SK-N-SH (cell line): ENCODE results near the gene MB. TPM values are rescaled to one million over a fixed set of nuclear protein-coding genes. Genes with fewer than 3 reads are reported as not detected.

Source experiments
- CTCF ChIA-PET: fragments of 300-600, 350-600 bp; formaldehyde crosslinking; extraction: SDS; loops from one replicate; lab custom pipeline; 2021; lab: Yijun Ruan, JAX
- POLR2A ChIA-PET: fragments of 350-600 bp; sonication (Branson Sonifier 250); formaldehyde crosslinking; extraction: SDS; loops from one replicate; lab custom pipeline; 2020; ENCODE audit warnings: antibody characterized with exemption, inconsistent platforms; lab: Yijun Ruan, JAX
- DNase-seq: peaks from one replicate; pipeline ENCODE4 v3.0.0; 2012
- H2AFZ ChIP-seq: fragments of 200-600 bp; sonication (generic); 2 replicates; pipeline ENCODE4 v1.8.1; 2016; ENCODE audit warnings: antibody characterized with exemption, mild to moderate bottlenecking, low read depth
- H3F3A ChIP-seq: fragments of 200-600 bp; sonication (generic); replicated peaks from 2 replicates; pipeline ENCODE3; 2016; ENCODE audit warnings: antibody characterized with exemption, mild to moderate bottlenecking; ENCODE audit not compliant: insufficient read depth
- H3K27ac ChIP-seq, 2 experiments: fragments of 200-500 bp in 1 of 2; fragments of 200-600 bp in 1 of 2; sonication (Bioruptor generic) in 1 of 2; sonication (generic), shearing (Covaris generic) in 1 of 2; 2 replicates each; pipeline versions ENCODE4 v1.5.1 to v1.6.1; 2014 to 2016; ENCODE audit warnings: low read depth in 2 of 2, inconsistent platforms in 1 of 2, low read length in 1 of 2, mild to moderate bottlenecking in 1 of 2, mixed read lengths in 1 of 2
- H3K27me3 ChIP-seq: fragments of 200-600 bp; sonication (generic), shearing (Covaris generic); 2 replicates; pipeline ENCODE4 v1.6.1; 2016; ENCODE audit warnings: mixed run types; ENCODE audit not compliant: insufficient read depth
- H3K36me3 ChIP-seq, 2 experiments: fragments of 200-500 bp in 1 of 2; fragments of 200-600 bp in 1 of 2; sonication (Bioruptor generic) in 1 of 2; sonication (generic) in 1 of 2; replicated peaks in 1 of 2; 2 replicates each; pipeline versions ENCODE3 to v1.5.1; 2014 to 2016; ENCODE audit warnings: low read length in 1 of 2, mild to moderate bottlenecking in 1 of 2; ENCODE audit not compliant: insufficient read depth in 2 of 2, control insufficient read depth in 1 of 2
- H3K4me1 ChIP-seq, 2 experiments: fragments of 200-500 bp in 1 of 2; fragments of 200-600 bp in 1 of 2; sonication (Bioruptor generic) in 1 of 2; sonication (generic), shearing (Covaris generic) in 1 of 2; 2 replicates each; pipeline versions ENCODE4 v1.5.1 to v1.6.1; 2014 to 2016; ENCODE audit warnings: low read depth in 1 of 2, low read length in 1 of 2, mixed run types in 1 of 2; ENCODE audit not compliant: insufficient read depth in 2 of 2, control insufficient read depth in 1 of 2
- H3K4me2 ChIP-seq: fragments of 200-600 bp; sonication (generic), shearing (Covaris generic); 2 replicates; pipeline ENCODE4 v1.6.1; 2017; ENCODE audit warnings: mixed run types
- H3K4me3 ChIP-seq, 2 experiments: fragments of 200-500 bp in 1 of 2; fragments of 200-600 bp in 1 of 2; sonication (Bioruptor generic) in 1 of 2; sonication (generic), shearing (Covaris generic) in 1 of 2; 2 replicates each; pipeline versions ENCODE4 v1.5.1 to v1.8.1; 2014 to 2016; ENCODE audit warnings: low read depth in 2 of 2, inconsistent platforms in 1 of 2, low read length in 1 of 2, mild to moderate bottlenecking in 1 of 2, mixed read lengths in 1 of 2, moderate library complexity in 1 of 2
- H3K79me2 ChIP-seq: fragments of 200-600 bp; sonication (generic); 2 replicates; pipeline ENCODE4 v1.8.1; 2017; ENCODE audit warnings: mild to moderate bottlenecking; ENCODE audit not compliant: insufficient read depth
- H3K9ac ChIP-seq: fragments of 200-600 bp; sonication (generic); 2 replicates; pipeline ENCODE4 v1.6.1; 2017; ENCODE audit warnings: mixed run types
- H3K9me2 ChIP-seq: fragments of 200-600 bp; sonication (generic); 2 replicates; pipeline ENCODE4 v1.6.1; 2017; ENCODE audit warnings: mixed run types
- H3K9me3 ChIP-seq: fragments of 200-600 bp; sonication (generic); 2 replicates; pipeline ENCODE4 v1.6.1; 2017; ENCODE audit warnings: mixed run types, mild to moderate bottlenecking, moderate library complexity
- H4K20me1 ChIP-seq: fragments of 200-600 bp; sonication (generic); 2 replicates; pipeline ENCODE4 v1.6.1; 2017; ENCODE audit warnings: mild to moderate bottlenecking, mixed run types; ENCODE audit not compliant: insufficient read depth
- FOSL2 ChIP-seq: IDR thresholded peaks from 2 replicates; pipeline ENCODE4 v1.4.0; 2012; ENCODE audit warnings: low read depth, mild to moderate bottlenecking, moderate library complexity, borderline replicate concordance
- FOXM1 ChIP-seq: IDR thresholded peaks from 2 replicates; pipeline ENCODE4 v1.4.0; 2012; ENCODE audit warnings: low read depth, mild to moderate bottlenecking
- GABPA ChIP-seq: IDR thresholded peaks from 2 replicates; pipeline ENCODE4 v1.4.0; 2012; ENCODE audit warnings: low read depth, mild to moderate bottlenecking
- MAX ChIP-seq: IDR thresholded peaks from 2 replicates; pipeline ENCODE4 v1.4.0; 2012; ENCODE audit warnings: low read depth
- NRF1 ChIP-seq: IDR thresholded peaks from 2 replicates; pipeline ENCODE4 v1.6.1; 2012; ENCODE audit warnings: low read depth, mild to moderate bottlenecking, low read length
- POLR2AphosphoS5 ChIP-seq: IDR thresholded peaks from 2 replicates; pipeline ENCODE4 v1.6.1; 2012; ENCODE audit warnings: low read depth, low read length
- RAD21 ChIP-seq: IDR thresholded peaks from 2 replicates; pipeline ENCODE4 v1.6.1; 2012; ENCODE audit warnings: mild to moderate bottlenecking, low read length
- RFX5 ChIP-seq: IDR thresholded peaks from 2 replicates; pipeline ENCODE4 v1.6.1; 2012; ENCODE audit warnings: mild to moderate bottlenecking, improper control_type of control experiment, low read length
- TEAD4 ChIP-seq: IDR thresholded peaks from 2 replicates; pipeline ENCODE4 v1.4.0; 2012; ENCODE audit warnings: mild to moderate bottlenecking, borderline replicate concordance; ENCODE audit not compliant: insufficient read depth
- USF2 ChIP-seq: fragments of 150-350 bp; IDR thresholded peaks from 2 replicates; pipeline ENCODE4 v1.6.1; 2017; ENCODE audit warnings: antibody characterized with exemption, low read length, low read depth, borderline replicate concordance
- ZBTB33 ChIP-seq: IDR thresholded peaks from 2 replicates; pipeline ENCODE4 v1.4.0; 2012; ENCODE audit warnings: low read depth, borderline replicate concordance
- WGBS: methylation state at CpG from one replicate; pipeline ENCODE4 v1.1.6; 2017; ENCODE audit warnings: low lambda C conversion rate; 5-methylcytosine and 5-hydroxymethylcytosine counted together
- polyA plus RNA-seq, 3 experiments: library from polyadenylated mRNA; depleted of rRNA; stranded (reverse); fragments of >200 nt; gene quantifications; 2 replicates each; pipeline ENCODE4 v1.2.3, GENCODE V29; 2012

The MB gene
- polyA plus RNA-seq, 1 of the 3 experiments (the other 2 are of a cell fraction) = 0.95 TPM

GRCh38 chr22:35664955-35665587 lies 47.9 kb upstream of the MB start:
- H3K9ac ChIP-seq = no peak overlapping the region
- 81% methylated on average over 5 of the region's 5 CpGs for WGBS
- CTCF ChIA-PET = interaction anchor here (1.0 kb wide), 1 partner anchor 26 kb away, joined by 3 read pairs; no protein-coding TSS in a partner anchor

GRCh38 chr22:35663371-35663770 lies 46.2 kb upstream of the MB start:
- H4K20me1 ChIP-seq = no peaks in the 10 kb centered on the region
- ChIA-PET POLR2A (no interaction called here), CTCF (interaction anchor here (0.6 to 1.0 kb wide), 2 partner anchors 34 to 36 kb away, joined by 3 to 4 read pairs; no protein-coding TSS in a partner anchor)
- H3F3A ChIP-seq = no peaks in the 10 kb centered on the region
- 0 out of 2 replicates have a peak, but pooled peaks cover 9% of the 10 kb centered on the region for H3K9me3 ChIP-seq
- 69% methylated on average over 3 of the region's 3 CpGs for WGBS
- H3K4me1 ChIP-seq = peaks cover 0 to 10% of the 10 kb centered on the region in 2 experiments; a peak in 2 of 4 replicates
- no peak overlapping the region for H3K4me2 ChIP-seq
- H3K79me2 ChIP-seq = no peaks in the 10 kb centered on the region
- H3K9me2 ChIP-seq = no peaks in the 10 kb centered on the region
- no peak for TF ChIP-seq FOSL2
- no peak for TF ChIP-seq ZBTB33
- no peak for TF ChIP-seq TEAD4
- no peak for TF ChIP-seq MAX
- no peak for TF ChIP-seq POLR2AphosphoS5
- TF ChIP-seq RFX5 = no peak
- TF ChIP-seq RAD21 = no peak
- H3K36me3 ChIP-seq = no peaks in the 10 kb centered on the region
- no peak overlapping the region for H2AFZ ChIP-seq
- no peak overlapping the region for H3K4me3 ChIP-seq
- H3K27me3 ChIP-seq = no peaks in the 10 kb centered on the region
- no peak overlapping the region for H3K9ac ChIP-seq
- H3K27ac ChIP-seq = no peak overlapping the region
- no peak for DNase-seq

More at GRCh38 chr22:35664955-35665587, 47.9 kb upstream of the MB start:
- no peaks in the 10 kb centered on the region for H3K9me2 ChIP-seq
- no peaks in the 10 kb centered on the region for H3F3A ChIP-seq
- POLR2A ChIA-PET = no interaction called here
- no peaks in the 10 kb centered on the region for H4K20me1 ChIP-seq
- no peaks in the 10 kb centered on the region for H3K36me3 ChIP-seq
- H3K27ac ChIP-seq = no peak overlapping the region
- no peaks in the 10 kb centered on the region for H3K27me3 ChIP-seq
- H3K79me2 ChIP-seq = no peaks in the 10 kb centered on the region
- no peak overlapping the region for H2AFZ ChIP-seq
- DNase-seq = no peak
- peaks cover 0 to 10% of the 10 kb centered on the region in 2 experiments; a peak in 2 of 4 replicates for H3K4me1 ChIP-seq
- no peak overlapping the region for H3K4me2 ChIP-seq
- no peak overlapping the region for H3K4me3 ChIP-seq
- TF ChIP-seq USF2 = no peak
- TF ChIP-seq NRF1 = no peak
- no peak for TF ChIP-seq GABPA
- TF ChIP-seq TEAD4 = no peak
- TF ChIP-seq FOXM1 = no peak
- no peak for TF ChIP-seq RFX5
- H3K9me3 ChIP-seq = 0 out of 2 replicates have a peak, but pooled peaks cover 9% of the 10 kb centered on the region
